Measurements from ENCODE around the gene HAO1. TPM values are rescaled to one million over a fixed set of nuclear protein-coding genes. Genes with fewer than 3 reads are reported as not detected.

Gene HAO1
- total RNA-seq, 2 donors from 2014 or later, result not detected

DNA sequence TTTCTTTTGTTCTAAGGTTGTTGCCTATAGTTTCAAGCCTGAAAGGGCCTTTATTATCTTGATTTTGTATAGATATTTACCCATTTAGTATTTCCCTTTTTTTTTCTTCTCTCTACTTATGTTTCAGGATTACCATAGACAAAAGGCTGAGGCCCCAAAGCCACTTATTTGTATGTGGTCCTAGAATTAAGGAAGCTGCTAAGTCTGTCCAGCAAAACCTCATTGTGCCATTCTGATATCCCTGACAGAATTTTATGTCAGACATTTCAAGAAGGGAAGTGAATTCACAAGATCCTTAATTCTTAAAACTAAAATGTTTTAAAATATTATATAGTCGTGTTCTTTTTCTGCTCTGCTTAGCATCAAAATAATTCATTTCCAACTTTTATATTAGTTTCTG, 6.9 kb downstream of the HAO1 start:
- TF ChIP-seq POLR2AphosphoS5 (IDR thresholded peaks at IDR 0.05) (no peak), POLR2A (IDR thresholded peaks at IDR 0.05) (no peak)
- TF ChIP-seq, protein P1, sequence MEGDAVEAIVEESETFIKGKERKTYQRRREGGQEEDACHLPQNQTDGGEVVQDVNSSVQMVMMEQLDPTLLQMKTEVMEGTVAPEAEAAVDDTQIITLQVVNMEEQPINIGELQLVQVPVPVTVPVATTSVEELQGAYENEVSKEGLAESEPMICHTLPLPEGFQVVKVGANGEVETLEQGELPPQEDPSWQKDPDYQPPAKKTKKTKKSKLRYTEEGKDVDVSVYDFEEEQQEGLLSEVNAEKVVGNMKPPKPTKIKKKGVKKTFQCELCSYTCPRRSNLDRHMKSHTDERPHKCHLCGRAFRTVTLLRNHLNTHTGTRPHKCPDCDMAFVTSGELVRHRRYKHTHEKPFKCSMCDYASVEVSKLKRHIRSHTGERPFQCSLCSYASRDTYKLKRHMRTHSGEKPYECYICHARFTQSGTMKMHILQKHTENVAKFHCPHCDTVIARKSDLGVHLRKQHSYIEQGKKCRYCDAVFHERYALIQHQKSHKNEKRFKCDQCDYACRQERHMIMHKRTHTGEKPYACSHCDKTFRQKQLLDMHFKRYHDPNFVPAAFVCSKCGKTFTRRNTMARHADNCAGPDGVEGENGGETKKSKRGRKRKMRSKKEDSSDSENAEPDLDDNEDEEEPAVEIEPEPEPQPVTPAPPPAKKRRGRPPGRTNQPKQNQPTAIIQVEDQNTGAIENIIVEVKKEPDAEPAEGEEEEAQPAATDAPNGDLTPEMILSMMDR (IDR thresholded peaks at IDR 0.05), result no peak
- H3K9me3 ChIP-seq, result no peaks in the 10 kb centered on the region
- H3K27me3 ChIP-seq (replicated peaks; ENCODE audit: insufficient read depth), result no peaks in the 10 kb centered on the region
- H3K36me3 ChIP-seq, result no peaks in the 10 kb centered on the region
- H3K4me3 ChIP-seq, result no peak overlapping the region
- no peaks in the 10 kb centered on the region for H3K4me1 ChIP-seq (replicated peaks)
- WGBS, result 82% methylated on average over 1 of the region's 1 CpG
- DNase-seq (ENCODE audit: low spot score), result no peak
- intact Hi-C loops (cut with DNase I), result loop anchor here (10.0 kb wide), 1 partner anchor 201 kb away; the partner anchor contains the start of gene PLCB1
- H3K27ac ChIP-seq, result no peak overlapping the region

DNA sequence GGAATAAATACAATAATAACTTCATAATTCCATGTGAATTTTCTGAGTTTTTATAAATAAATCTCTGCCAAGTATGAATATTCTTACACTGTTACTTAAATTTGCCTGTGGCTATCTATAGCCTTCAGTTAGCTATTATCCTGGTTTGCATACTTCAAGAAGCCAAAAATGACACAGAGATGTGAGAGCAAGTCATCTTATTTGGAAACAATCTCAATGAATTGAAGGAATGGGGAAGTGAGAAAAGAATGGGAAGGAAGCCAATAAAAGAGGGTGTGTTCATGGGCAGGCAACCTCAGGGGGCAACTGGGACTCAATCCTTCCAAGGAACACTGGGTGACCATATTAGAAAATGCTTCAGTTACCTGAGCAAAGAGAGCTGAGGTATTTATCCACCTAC, 9.9 kb downstream of the HAO1 start:
- TF ChIP-seq, protein P1 (IDR thresholded peaks at IDR 0.05), result no peak
- no peak for TF ChIP-seq POLR2AphosphoS5 (IDR thresholded peaks at IDR 0.05)
- TF ChIP-seq POLR2A (IDR thresholded peaks at IDR 0.05), result no peak
- DNase-seq (ENCODE audit: low spot score), result no peak
- Histone ChIP-seq H3K27me3 (replicated peaks; ENCODE audit: insufficient read depth) (no peaks in the 10 kb centered on the region), H3K36me3 (no peaks in the 10 kb centered on the region), H3K27ac (no peak overlapping the region), H3K4me3 (no peak overlapping the region), H3K9me3 (no peaks in the 10 kb centered on the region), H3K4me1 (replicated peaks) (no peaks in the 10 kb centered on the region)
- intact Hi-C loops (cut with DNase I), result loop anchor here (10.0 kb wide), 1 partner anchor 204 kb away; the partner anchor contains the start of gene PLCB1

DNA sequence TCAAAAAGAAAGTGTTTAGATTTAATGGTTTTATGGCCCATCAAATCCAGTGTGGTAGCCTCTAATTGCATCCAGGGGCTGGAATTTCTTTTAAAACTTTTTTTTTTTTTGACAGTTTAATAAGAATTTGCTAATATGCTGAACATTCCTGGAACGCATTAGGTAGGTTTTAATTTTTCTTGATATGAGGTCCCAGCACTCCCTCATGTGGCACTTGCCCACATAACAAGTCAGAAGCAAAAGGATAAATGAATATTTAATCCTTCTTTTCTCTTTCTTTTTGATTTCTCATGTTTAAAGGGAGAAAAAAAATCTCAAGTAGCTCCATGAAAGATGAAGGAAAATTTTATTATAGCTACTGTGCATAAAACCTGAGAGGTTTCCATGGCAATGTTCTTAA, 13.5 kb downstream of the HAO1 start:
- WGBS, result 9% methylated on average over 1 of the region's 1 CpG
- Histone ChIP-seq H3K27ac (no peak overlapping the region), H3K9me3 (no peaks in the 10 kb centered on the region), H3K4me1 (replicated peaks) (no peaks in the 10 kb centered on the region), H3K36me3 (no peaks in the 10 kb centered on the region), H3K27me3 (replicated peaks; ENCODE audit: insufficient read depth) (no peaks in the 10 kb centered on the region), H3K4me3 (no peak overlapping the region)
- DNase-seq (ENCODE audit: low spot score), result no peak
- intact Hi-C loops (cut with DNase I), result no loop called here
- no peak for TF ChIP-seq POLR2A (IDR thresholded peaks at IDR 0.05)
- TF ChIP-seq, protein P1 (IDR thresholded peaks at IDR 0.05), result peak in 2 of 4 experiments; percentile 12 to 33

DNA sequence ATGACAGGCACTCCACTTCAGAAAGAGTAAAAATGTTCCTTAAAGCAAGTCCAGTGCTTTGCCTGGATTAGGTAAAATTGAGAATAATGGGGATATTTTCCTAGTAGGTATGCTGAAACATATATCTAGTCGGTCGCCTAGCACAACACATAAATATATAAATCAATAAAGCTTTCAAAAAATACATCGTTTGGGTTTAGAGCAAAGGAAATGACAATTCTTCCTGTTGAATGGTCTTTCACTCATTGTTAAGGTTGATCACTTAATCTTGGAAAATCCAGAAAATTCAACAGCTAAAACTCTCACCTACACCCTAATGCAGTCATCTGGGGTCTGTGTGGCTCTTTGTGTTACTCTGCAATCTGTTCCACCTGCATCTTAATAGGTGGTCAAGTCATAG, 13.9 kb downstream of the HAO1 start:
- Histone ChIP-seq H3K36me3 (no peaks in the 10 kb centered on the region), H3K27me3 (replicated peaks; ENCODE audit: insufficient read depth) (no peaks in the 10 kb centered on the region), H3K4me1 (replicated peaks) (no peaks in the 10 kb centered on the region), H3K4me3 (no peak overlapping the region), H3K27ac (no peak overlapping the region), H3K9me3 (no peaks in the 10 kb centered on the region)
- DNase-seq (ENCODE audit: low spot score), result no peak
- intact Hi-C loops (cut with DNase I), result no loop called here
- 62% methylated on average over 3 of the region's 3 CpGs for WGBS
- TF ChIP-seq POLR2A (IDR thresholded peaks at IDR 0.05), result no peak
- TF ChIP-seq, protein P1 (IDR thresholded peaks at IDR 0.05), result no peak
- no peak for TF ChIP-seq POLR2AphosphoS5 (IDR thresholded peaks at IDR 0.05)

DNA sequence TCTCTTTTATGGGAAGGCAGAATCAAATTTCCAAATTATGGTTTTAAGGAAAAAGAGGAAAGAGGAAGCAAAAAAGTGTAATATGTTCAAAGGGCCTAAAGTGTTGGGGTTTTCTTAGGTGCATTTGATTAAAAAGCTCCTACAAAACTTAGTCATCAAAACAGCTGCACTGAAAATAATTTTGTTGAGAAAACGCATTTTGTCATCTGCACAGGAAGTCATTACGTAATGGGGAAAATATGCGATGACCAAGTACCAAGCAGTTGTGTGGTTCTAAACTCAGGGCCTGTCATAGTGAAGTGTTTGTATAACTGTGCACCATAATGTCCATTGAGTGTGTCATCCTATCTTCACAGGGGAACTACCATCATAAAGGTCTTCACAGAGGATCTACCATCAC, 15.6 kb downstream of the HAO1 start:
- intact Hi-C loops (cut with DNase I), result no loop called here
- Histone ChIP-seq H3K27ac (no peak overlapping the region), H3K4me1 (replicated peaks) (no peaks in the 10 kb centered on the region), H3K36me3 (no peaks in the 10 kb centered on the region), H3K9me3 (no peaks in the 10 kb centered on the region), H3K27me3 (replicated peaks; ENCODE audit: insufficient read depth) (no peaks in the 10 kb centered on the region), H3K4me3 (no peak overlapping the region)
- no peak for DNase-seq (ENCODE audit: low spot score)
- WGBS, result 84% methylated on average over 3 of the region's 3 CpGs
- TF ChIP-seq, protein P1 (IDR thresholded peaks at IDR 0.05), result no peak
- TF ChIP-seq POLR2AphosphoS5 (IDR thresholded peaks at IDR 0.05), result no peak
- TF ChIP-seq POLR2A (IDR thresholded peaks at IDR 0.05), result no peak
